Measurements from ENCODE around the gene CCM2. TPM values are rescaled to one million over a fixed set of nuclear protein-coding genes. Genes with fewer than 3 reads are reported as not detected.

The CCM2 gene
- total RNA-seq, 2 experiments from 2014 or later: 48.8 to 52.8 TPM

DNA sequence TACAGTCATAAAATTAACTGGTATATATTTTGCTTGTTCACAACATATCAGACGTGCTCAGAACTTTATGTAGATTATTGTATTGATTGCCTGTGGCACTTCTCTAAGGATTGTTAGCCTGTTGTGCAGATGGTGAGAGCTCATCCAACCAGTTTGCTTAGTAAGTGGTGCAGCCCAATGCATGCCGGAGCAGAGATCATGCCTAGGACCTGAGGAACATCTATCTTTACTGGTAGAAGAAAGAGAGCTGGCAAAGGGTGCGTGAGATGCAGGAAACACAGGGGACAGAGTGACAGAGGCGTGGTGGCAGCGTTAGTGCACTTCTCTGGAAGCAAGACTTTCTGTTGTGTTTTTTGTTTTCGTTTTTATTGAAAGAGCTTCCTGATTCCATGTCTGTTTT is 35.9 kb downstream of the CCM2 start:
- ChIA-PET CTCF (interaction anchor here (0.7 to 2.3 kb wide), 5 partner anchors 9 to 62 kb away, joined by 3 to 9 read pairs (median 7); no protein-coding TSS in a partner anchor), POLR2A (interaction anchor here (0.9 to 13.4 kb wide), 8 partner anchors 8 to 187 kb away, joined by 3 to 367 read pairs (median 6); partner anchors contain the start of genes CCM2, MYO1G and TBRG4)
- ATAC-seq (ENCODE audit: poor library complexity) (peak; percentile 74), DNase-seq (peak in 3 of 14 experiments; percentile 25 to 49 (median 27))
- H3K27ac Mint-ChIP-seq: peak overlapping the region; percentile 88
- H3K4me1 ChIP-seq (ENCODE audit: insufficient read depth, low read length): peaks cover 83% of the 10 kb centered on the region
- H3K36me3 ChIP-seq (ENCODE audit: insufficient read depth, low read length): peaks cover 41% of the 10 kb centered on the region
- no peaks in the 10 kb centered on the region for H3K9me3 ChIP-seq (ENCODE audit: control insufficient read depth in 1 of 2, insufficient read depth in 1 of 2, low read length in 2 of 2)
- H3K27ac ChIP-seq (ENCODE audit: low read depth in 1 of 2, low read length in 2 of 2): peak overlapping the region in 1 of 2 donors; percentile 59
- no peaks in the 10 kb centered on the region for H3K9me3 Mint-ChIP-seq
- H3K27me3 ChIP-seq (ENCODE audit: control insufficient read depth in 1 of 2, insufficient read depth in 2 of 2, low read length in 2 of 2): no peaks in the 10 kb centered on the region
- no peaks in the 10 kb centered on the region for H3K27me3 Mint-ChIP-seq
- H3K36me3 Mint-ChIP-seq (ENCODE audit: low read depth): peaks cover 79% of the 10 kb centered on the region
- intact Hi-C loops (cut with DNase I, micrococcal nuclease): no loop called here
- TF ChIP-seq, protein P1, sequence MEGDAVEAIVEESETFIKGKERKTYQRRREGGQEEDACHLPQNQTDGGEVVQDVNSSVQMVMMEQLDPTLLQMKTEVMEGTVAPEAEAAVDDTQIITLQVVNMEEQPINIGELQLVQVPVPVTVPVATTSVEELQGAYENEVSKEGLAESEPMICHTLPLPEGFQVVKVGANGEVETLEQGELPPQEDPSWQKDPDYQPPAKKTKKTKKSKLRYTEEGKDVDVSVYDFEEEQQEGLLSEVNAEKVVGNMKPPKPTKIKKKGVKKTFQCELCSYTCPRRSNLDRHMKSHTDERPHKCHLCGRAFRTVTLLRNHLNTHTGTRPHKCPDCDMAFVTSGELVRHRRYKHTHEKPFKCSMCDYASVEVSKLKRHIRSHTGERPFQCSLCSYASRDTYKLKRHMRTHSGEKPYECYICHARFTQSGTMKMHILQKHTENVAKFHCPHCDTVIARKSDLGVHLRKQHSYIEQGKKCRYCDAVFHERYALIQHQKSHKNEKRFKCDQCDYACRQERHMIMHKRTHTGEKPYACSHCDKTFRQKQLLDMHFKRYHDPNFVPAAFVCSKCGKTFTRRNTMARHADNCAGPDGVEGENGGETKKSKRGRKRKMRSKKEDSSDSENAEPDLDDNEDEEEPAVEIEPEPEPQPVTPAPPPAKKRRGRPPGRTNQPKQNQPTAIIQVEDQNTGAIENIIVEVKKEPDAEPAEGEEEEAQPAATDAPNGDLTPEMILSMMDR (IDR thresholded peaks at IDR 0.05): no peak
- H3K4me1 Mint-ChIP-seq (ENCODE audit: low read depth): peaks cover 77% of the 10 kb centered on the region
- H3K4me3 Mint-ChIP-seq: peak overlapping the region; percentile 82
- H3K4me3 ChIP-seq (ENCODE audit: low read length): peak overlapping the region; percentile 25

DNA sequence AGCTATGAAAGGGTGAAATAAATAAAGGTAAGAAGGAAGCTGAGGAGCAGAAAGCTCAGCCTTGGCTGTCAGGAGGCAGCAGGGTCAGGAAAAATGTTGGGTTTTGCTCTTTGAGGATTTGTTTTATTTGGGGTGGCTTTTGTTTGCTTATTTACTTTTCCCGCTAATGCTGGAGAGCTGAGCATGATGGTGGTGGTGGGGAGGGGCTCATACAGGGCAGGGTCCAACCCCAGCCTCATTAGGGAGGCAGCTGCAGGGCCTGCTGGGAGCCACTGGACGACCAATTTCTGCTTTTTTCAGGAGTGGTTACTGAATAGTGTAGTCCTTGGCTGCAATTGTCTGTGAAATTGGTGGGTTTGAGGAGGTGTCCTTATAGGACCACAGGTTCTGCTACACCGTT is 36.3 kb downstream of the CCM2 start:
- no peak for ATAC-seq (ENCODE audit: poor library complexity)
- Mint-ChIP-seq H3K9me3 (no peaks in the 10 kb centered on the region), H3K4me3 (peak overlapping the region; percentile 82), H3K36me3 (ENCODE audit: low read depth) (peaks cover 83% of the 10 kb centered on the region), H3K27ac (peak overlapping the region; percentile 88), H3K27me3 (no peaks in the 10 kb centered on the region), H3K4me1 (ENCODE audit: low read depth) (peaks cover 81% of the 10 kb centered on the region)
- TF ChIP-seq, protein P1 (IDR thresholded peaks at IDR 0.05): no peak
- no peaks in the 10 kb centered on the region for H3K27me3 ChIP-seq (ENCODE audit: control insufficient read depth in 1 of 2, insufficient read depth in 2 of 2, low read length in 2 of 2)
- peak overlapping the region; percentile 26 to 59 for H3K27ac ChIP-seq (ENCODE audit: low read depth in 1 of 2, low read length in 2 of 2)
- ChIA-PET CTCF (interaction anchor here (0.7 to 2.3 kb wide), 6 partner anchors 9 to 63 kb away, joined by 3 to 9 read pairs (median 6); no protein-coding TSS in a partner anchor), POLR2A (interaction anchor here (0.9 to 13.4 kb wide), 8 partner anchors 9 to 188 kb away, joined by 3 to 367 read pairs (median 6); partner anchors contain the start of genes CCM2, MYO1G and TBRG4)
- no peaks in the 10 kb centered on the region for H3K9me3 ChIP-seq (ENCODE audit: control insufficient read depth in 1 of 2, insufficient read depth in 1 of 2, low read length in 2 of 2)
- intact Hi-C loops (cut with DNase I, micrococcal nuclease): no loop called here
- H3K36me3 ChIP-seq (ENCODE audit: insufficient read depth, low read length): peaks cover 45% of the 10 kb centered on the region
- peak overlapping the region; percentile 25 for H3K4me3 ChIP-seq (ENCODE audit: low read length)
- H3K4me1 ChIP-seq (ENCODE audit: insufficient read depth, low read length): peaks cover 79% of the 10 kb centered on the region
- DNase-seq: no peak

DNA sequence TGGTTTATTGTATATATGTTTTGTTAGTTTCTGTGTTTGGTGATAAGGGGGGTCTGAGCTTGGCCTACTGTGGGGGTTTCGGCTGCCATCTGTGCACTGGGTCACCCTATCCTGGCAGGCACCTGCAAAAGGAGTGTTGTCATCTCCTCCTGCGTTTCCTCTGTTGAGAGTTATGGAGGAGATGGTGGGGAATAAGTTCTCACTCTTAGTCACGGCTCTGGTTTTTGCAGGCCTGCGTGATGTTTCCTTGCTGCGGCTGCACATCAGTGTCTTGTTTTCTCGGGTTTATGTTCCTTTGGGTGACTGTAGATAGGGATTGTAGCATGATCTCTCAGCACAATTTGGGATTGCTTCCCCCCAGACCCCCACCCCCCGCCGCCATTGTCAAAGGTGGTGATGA is 36.8 kb downstream of the CCM2 start:
- peak in 1 of 14 experiments; percentile 52 for DNase-seq

More for the DNA sequence above, 36.8 kb downstream of the CCM2 start:
- Mint-ChIP-seq H3K27me3 (no peaks in the 10 kb centered on the region), H3K4me1 (ENCODE audit: low read depth) (peaks cover 79% of the 10 kb centered on the region), H3K9me3 (no peaks in the 10 kb centered on the region), H3K4me3 (peak overlapping the region; percentile 82), H3K27ac (peak overlapping the region; percentile 88), H3K36me3 (ENCODE audit: low read depth) (peaks cover 86% of the 10 kb centered on the region)
- CTCF ChIA-PET: interaction anchor here (0.8 to 2.3 kb wide), 6 partner anchors 9 to 63 kb away, joined by 3 to 9 read pairs (median 7); no protein-coding TSS in a partner anchor
- H3K4me1 ChIP-seq (ENCODE audit: insufficient read depth, low read length): peaks cover 74% of the 10 kb centered on the region
- no peaks in the 10 kb centered on the region for H3K27me3 ChIP-seq (ENCODE audit: control insufficient read depth in 1 of 2, insufficient read depth in 2 of 2, low read length in 2 of 2)
- POLR2A ChIA-PET: interaction anchor here (1.3 to 13.4 kb wide), 5 partner anchors 9 to 188 kb away, joined by 3 to 367 read pairs (median 37); partner anchors contain the start of genes CCM2 and MYO1G
- intact Hi-C loops (cut with DNase I, micrococcal nuclease): loop anchor here in 1 of 2 experiments (1.0 kb wide), 1 partner anchor 9 kb away; no protein-coding TSS in a partner anchor
- H3K9me3 ChIP-seq (ENCODE audit: control insufficient read depth in 1 of 2, insufficient read depth in 1 of 2, low read length in 2 of 2): no peaks in the 10 kb centered on the region
- peak overlapping the region; percentile 25 for H3K4me3 ChIP-seq (ENCODE audit: low read length)
- peak; percentile 37 for ATAC-seq (ENCODE audit: poor library complexity)
- TF ChIP-seq, protein P1 (IDR thresholded peaks at IDR 0.05): no peak
- H3K27ac ChIP-seq (ENCODE audit: low read depth in 1 of 2, low read length in 2 of 2): peak overlapping the region; percentile 26 to 59
- H3K36me3 ChIP-seq (ENCODE audit: insufficient read depth, low read length): peaks cover 48% of the 10 kb centered on the region
